ENCODE results near the gene ATF7IP2.
"Not testable (repeated sequence)": the region's sequence is repeated elsewhere in the genome, so short reads cannot be mapped to it uniquely, and the experiment has no call there.

ATF7IP2 gene

DNA sequence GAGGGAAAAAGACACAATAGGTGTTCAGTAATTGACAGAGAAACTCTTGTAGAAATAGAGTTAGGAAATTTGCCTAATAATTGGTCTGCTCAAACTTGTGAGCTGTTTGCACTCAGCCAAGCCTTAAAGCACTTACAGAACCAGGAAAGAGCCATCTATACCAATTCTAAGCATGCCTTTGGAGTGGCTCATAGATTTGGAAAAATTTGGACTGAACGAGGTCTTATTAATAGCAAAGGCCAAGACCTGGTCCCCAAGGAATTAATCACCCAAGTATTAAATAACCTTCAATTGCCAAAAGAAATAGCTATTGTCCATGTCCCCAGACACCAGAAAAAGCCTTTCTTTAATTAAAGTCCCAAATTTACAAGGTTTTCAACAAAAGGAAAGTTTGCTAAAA lies 104.3 kb downstream of the ATF7IP2 start:
- Histone ChIP-seq H3K9me3 (ENCODE audit: control insufficient read depth in 1 of 2, low read length in 2 of 2) (peaks cover 19 to 21% of the 10 kb centered on the region in 2 donors), H3K9ac (ENCODE audit: low read depth in 1 of 2, low read length in 2 of 2) (no peak overlapping the region), H3K4me3 (ENCODE audit: low read depth in 1 of 2, low read length in 2 of 2) (no peak overlapping the region), H3K27ac (ENCODE audit: low read depth, low read length) (no peak overlapping the region), H3K36me3 (ENCODE audit: control insufficient read depth in 1 of 2, insufficient read depth in 2 of 2, low read length in 2 of 2) (peaks cover 0 to 5% of the 10 kb centered on the region in 2 donors), H3K27me3 (ENCODE audit: control insufficient read depth in 1 of 2, insufficient read depth in 2 of 2, low read length in 2 of 2) (no peaks in the 10 kb centered on the region), H3K4me1 (ENCODE audit: control insufficient read depth in 1 of 2, insufficient read depth in 2 of 2, low read length in 2 of 2) (no peaks in the 10 kb centered on the region)

DNA sequence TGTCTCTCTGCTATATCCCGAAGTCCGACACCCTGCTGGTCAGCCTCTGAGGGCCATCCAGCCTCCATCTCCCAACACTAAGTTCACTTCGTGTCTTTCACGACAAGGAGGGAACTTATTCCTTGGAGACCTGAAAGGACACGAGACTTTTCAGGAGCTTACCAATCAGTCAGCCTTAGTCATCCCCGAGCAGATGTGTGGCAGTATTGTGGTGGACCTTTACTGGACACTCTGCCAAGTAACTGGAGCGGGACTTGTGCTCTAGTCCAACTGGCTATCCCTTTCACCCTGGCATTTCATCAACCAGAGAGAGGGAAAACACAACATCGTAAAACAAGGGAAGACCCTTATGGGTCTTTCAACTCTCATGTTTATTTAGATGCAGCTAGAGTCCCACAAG lies 107.4 kb downstream of the ATF7IP2 start:
- no peaks in the 10 kb centered on the region for H3K4me1 ChIP-seq (ENCODE audit: control insufficient read depth in 1 of 2, insufficient read depth in 2 of 2, low read length in 2 of 2)
- H3K27me3 ChIP-seq (ENCODE audit: control insufficient read depth in 1 of 2, insufficient read depth in 2 of 2, low read length in 2 of 2) = no peaks in the 10 kb centered on the region
- H3K27ac ChIP-seq (ENCODE audit: low read depth, low read length) = no peak overlapping the region
- H3K9ac ChIP-seq (ENCODE audit: low read depth in 1 of 2, low read length in 2 of 2) = no peak overlapping the region
- peaks cover 9 to 10% of the 10 kb centered on the region in 2 donors for H3K9me3 ChIP-seq (ENCODE audit: control insufficient read depth in 1 of 2, low read length in 2 of 2)
- H3K36me3 ChIP-seq (ENCODE audit: control insufficient read depth in 1 of 2, insufficient read depth in 2 of 2, low read length in 2 of 2) = no peaks in the 10 kb centered on the region
- H3K4me3 ChIP-seq (ENCODE audit: low read depth in 1 of 2, low read length in 2 of 2) = no peak overlapping the region

DNA sequence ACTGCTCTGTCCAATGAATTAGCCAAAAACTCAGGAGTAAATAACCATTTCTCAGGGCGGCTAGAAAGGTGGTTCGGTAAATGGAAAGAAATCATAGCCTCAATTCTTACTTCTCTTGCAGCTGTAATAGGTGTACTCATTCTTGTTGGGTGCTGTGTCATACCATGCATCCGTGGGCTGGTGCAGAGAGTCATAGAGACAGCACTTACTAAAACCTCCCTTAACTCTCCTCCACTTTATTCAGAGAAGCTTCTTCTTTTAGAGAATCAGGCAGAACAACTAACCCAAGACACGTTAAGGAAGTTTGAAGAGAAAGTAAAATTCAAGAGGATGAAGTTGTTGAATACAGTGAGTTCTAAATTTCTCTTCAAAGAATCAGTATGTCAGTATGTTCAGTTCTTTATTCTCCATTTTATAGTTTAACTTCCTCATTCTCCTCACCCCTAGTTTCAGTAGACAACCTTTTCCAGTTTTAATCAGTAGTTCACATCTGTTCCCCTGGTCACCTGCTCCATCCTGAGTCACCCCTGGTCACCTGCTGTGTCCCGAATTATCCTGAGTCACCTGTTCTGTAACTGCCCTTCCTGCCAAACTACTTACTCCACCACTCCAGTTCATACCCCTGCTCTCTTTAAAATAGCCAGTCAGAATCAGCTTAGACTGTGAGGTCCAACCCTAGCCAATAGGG lies 108.6 kb downstream of the ATF7IP2 start:
- H3K27ac ChIP-seq (ENCODE audit: low read depth, low read length) = no peak overlapping the region
- no peak overlapping the region for H3K9ac ChIP-seq (ENCODE audit: low read depth in 1 of 2, low read length in 2 of 2)
- no peaks in the 10 kb centered on the region for H3K36me3 ChIP-seq (ENCODE audit: control insufficient read depth in 1 of 2, insufficient read depth in 2 of 2, low read length in 2 of 2)
- no peaks in the 10 kb centered on the region for H3K4me1 ChIP-seq (ENCODE audit: control insufficient read depth in 1 of 2, insufficient read depth in 2 of 2, low read length in 2 of 2)
- peaks cover 9 to 10% of the 10 kb centered on the region in 2 donors for H3K9me3 ChIP-seq (ENCODE audit: control insufficient read depth in 1 of 2, low read length in 2 of 2)
- no peaks in the 10 kb centered on the region for H3K27me3 ChIP-seq (ENCODE audit: control insufficient read depth in 1 of 2, insufficient read depth in 2 of 2, low read length in 2 of 2)
- H3K4me3 ChIP-seq (ENCODE audit: low read depth in 1 of 2, low read length in 2 of 2) = no peak overlapping the region

DNA sequence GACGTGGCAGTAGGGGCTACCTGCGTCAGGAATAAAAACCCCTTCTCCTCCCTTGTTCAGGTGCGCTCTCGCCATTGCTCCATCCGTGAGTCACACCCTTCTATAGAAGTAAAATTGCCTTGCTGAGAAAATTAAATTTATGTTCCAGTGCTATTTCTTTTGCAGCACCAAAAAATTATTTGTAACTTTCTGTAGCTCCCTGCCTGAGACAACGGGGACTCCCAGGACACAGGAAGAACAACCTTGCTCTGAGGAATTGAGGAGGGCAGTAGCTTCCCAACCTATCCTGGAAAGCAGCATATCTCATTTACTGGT lies 109.1 kb downstream of the ATF7IP2 start:
- no peaks in the 10 kb centered on the region for H3K27me3 ChIP-seq (ENCODE audit: control insufficient read depth in 1 of 2, insufficient read depth in 2 of 2, low read length in 2 of 2)
- no peaks in the 10 kb centered on the region for H3K36me3 ChIP-seq (ENCODE audit: control insufficient read depth in 1 of 2, insufficient read depth in 2 of 2, low read length in 2 of 2)
- H3K4me1 ChIP-seq (ENCODE audit: control insufficient read depth in 1 of 2, insufficient read depth in 2 of 2, low read length in 2 of 2) = no peaks in the 10 kb centered on the region

DNA sequence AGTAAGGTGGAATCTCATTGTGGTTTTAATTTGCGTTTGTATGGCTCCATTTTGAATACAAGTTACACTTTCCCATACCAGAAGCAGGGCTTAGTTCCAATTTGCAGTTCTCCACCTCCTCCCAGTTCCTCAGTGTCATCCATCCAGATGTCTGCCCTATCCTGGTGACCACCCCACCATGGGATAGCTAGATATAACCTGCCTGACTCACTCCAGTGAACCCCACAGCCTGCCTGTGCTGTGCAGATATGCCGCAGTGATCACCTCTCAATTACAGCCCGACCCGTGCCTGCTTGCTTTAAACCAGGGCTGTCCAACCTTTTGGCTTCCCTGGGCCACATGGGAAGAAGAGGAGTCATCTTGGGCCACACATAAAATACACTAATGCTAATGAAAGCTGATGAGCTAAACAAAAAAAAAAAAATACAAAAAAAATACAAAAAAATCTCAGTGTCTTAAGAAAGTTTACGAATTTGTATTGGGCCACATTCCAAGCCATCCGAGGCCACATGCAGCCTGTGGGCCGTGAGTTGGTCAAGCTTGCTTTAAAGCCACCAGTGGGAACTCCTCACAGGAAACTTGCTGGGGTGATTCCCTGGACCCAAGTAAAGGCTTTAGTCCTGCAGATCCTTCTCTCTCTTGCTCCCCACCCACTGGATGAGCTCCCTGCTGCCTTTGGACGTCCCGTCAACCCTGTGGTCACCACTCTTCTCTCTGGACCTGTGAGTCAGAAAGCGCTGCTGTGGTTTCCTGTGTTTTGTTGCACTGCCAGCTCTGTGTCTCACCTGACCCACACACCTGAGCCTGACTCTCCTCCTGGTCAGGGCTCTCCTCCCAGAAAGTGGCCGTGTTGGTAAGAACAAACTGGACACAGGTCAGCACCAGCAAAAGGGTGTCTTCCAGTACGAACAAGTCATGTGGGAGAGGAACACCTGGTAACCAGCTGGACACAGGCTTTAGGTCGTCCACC lies 111.6 kb downstream of the ATF7IP2 start:
- H3K27ac ChIP-seq (ENCODE audit: low read depth, low read length) = no peak overlapping the region
- no peak overlapping the region for H3K9ac ChIP-seq (ENCODE audit: low read depth in 1 of 2, low read length in 2 of 2)
- no peaks in the 10 kb centered on the region for H3K27me3 ChIP-seq (ENCODE audit: control insufficient read depth in 1 of 2, insufficient read depth in 2 of 2, low read length in 2 of 2)
- H3K4me1 ChIP-seq (ENCODE audit: control insufficient read depth in 1 of 2, insufficient read depth in 2 of 2, low read length in 2 of 2) = no peaks in the 10 kb centered on the region
- H3K9me3 ChIP-seq (ENCODE audit: control insufficient read depth in 1 of 2, low read length in 2 of 2) = peaks cover 9 to 10% of the 10 kb centered on the region in 2 donors
- H3K36me3 ChIP-seq (ENCODE audit: control insufficient read depth in 1 of 2, insufficient read depth in 2 of 2, low read length in 2 of 2) = no peaks in the 10 kb centered on the region
- H3K4me3 ChIP-seq (ENCODE audit: low read depth in 1 of 2, low read length in 2 of 2) = no peak overlapping the region

More for the DNA sequence above, 109.1 kb downstream of the ATF7IP2 start:
- no peak overlapping the region for H3K9ac ChIP-seq (ENCODE audit: low read depth in 1 of 2, low read length in 2 of 2)
- H3K4me3 ChIP-seq (ENCODE audit: low read depth in 1 of 2, low read length in 2 of 2) = no peak overlapping the region
- no peak overlapping the region for H3K27ac ChIP-seq (ENCODE audit: low read depth, low read length)
- peaks cover 9 to 10% of the 10 kb centered on the region in 2 donors for H3K9me3 ChIP-seq (ENCODE audit: control insufficient read depth in 1 of 2, low read length in 2 of 2)

DNA sequence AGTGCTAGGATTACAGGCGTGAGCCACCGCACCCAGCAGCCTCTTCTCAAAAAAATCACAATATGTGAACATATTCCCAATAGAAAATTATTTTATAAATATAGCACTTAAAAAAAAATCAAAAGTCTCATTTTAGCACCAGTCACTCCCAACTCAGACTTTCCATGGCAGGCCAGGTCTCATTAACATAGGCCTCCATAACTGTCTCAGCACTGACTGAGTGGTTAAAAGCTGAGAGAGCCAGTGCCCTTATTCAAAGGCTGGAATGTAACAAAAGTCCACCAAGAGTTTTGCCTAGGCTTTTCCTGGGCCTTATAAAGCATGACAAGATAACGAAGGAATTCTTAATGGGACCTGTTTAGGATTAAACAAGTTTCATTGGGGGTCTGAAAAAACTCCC lies 114.7 kb downstream of the ATF7IP2 start:
- H3K27me3 ChIP-seq (ENCODE audit: control insufficient read depth in 1 of 2, insufficient read depth in 2 of 2, low read length in 2 of 2) = no peaks in the 10 kb centered on the region
- no peaks in the 10 kb centered on the region for H3K36me3 ChIP-seq (ENCODE audit: control insufficient read depth in 1 of 2, insufficient read depth in 2 of 2, low read length in 2 of 2)
- H3K9ac ChIP-seq (ENCODE audit: low read depth in 1 of 2, low read length in 2 of 2) = no peak overlapping the region
- H3K4me3 ChIP-seq (ENCODE audit: low read depth in 1 of 2, low read length in 2 of 2) = no peak overlapping the region
- no peaks in the 10 kb centered on the region for H3K4me1 ChIP-seq (ENCODE audit: control insufficient read depth in 1 of 2, insufficient read depth in 2 of 2, low read length in 2 of 2)
- H3K9me3 ChIP-seq (ENCODE audit: control insufficient read depth in 1 of 2, low read length in 2 of 2) = peaks cover 0 to 3% of the 10 kb centered on the region in 2 donors
- no peak overlapping the region for H3K27ac ChIP-seq (ENCODE audit: low read depth, low read length)

DNA sequence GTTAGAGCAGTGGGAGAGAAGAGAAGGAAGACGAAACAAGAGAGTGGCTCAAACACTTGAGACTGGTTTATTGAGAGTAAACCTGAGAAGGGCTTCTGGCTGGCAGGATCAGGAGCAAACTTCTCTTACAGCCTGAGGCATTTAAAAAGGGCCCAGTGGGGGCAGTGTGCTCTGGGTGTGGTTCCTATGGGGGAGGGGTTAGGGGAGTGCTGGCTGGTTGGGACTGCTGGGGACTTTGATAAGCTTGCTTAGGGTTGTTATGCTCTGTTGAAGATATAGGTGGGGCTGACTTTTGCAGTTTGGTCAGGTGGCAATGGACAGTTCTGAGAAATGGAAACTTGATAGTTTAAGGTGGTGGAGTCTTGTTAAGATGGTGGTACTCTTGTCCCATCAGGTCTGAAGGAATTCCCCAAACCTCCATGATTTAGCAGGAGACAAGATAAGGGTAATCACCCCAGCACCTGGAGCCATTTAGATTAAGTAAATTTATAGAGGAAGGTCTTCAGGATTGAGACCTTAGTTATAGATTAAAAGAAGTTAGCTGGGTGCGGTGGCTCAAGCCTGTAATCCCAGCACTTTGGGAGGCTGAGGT lies 115.3 kb downstream of the ATF7IP2 start:
- no peaks in the 10 kb centered on the region for H3K4me1 ChIP-seq (ENCODE audit: control insufficient read depth in 1 of 2, insufficient read depth in 2 of 2, low read length in 2 of 2)

DNA sequence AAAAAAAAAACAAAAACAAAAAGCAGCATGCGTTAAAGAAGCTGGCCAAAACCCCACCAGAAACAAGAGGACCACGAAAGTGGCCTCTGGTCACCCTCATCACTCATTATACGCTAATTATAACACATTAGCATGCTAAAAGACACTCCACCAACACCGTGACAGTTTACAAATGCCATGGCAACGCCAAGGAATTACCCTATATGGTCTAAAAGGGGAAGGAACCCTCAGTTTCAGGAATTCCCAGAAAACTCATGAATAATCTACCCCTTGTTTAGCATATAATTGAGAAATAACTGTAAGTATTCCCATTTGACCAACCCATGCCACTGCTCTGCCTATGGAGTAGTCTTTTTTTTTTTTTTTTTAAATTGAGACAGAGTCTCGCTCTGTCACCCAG lies 116.9 kb downstream of the ATF7IP2 start:
- H3K9ac ChIP-seq (ENCODE audit: low read depth in 1 of 2, low read length in 2 of 2) = no peak overlapping the region
- H3K4me1 ChIP-seq (ENCODE audit: control insufficient read depth in 1 of 2, insufficient read depth in 2 of 2, low read length in 2 of 2) = no peaks in the 10 kb centered on the region
- no peak overlapping the region for H3K4me3 ChIP-seq (ENCODE audit: low read depth in 1 of 2, low read length in 2 of 2)

More for the DNA sequence above, 115.3 kb downstream of the ATF7IP2 start:
- H3K27ac ChIP-seq (ENCODE audit: low read depth, low read length) = no peak overlapping the region
- no peak overlapping the region for H3K4me3 ChIP-seq (ENCODE audit: low read depth in 1 of 2, low read length in 2 of 2)
- H3K27me3 ChIP-seq (ENCODE audit: control insufficient read depth in 1 of 2, insufficient read depth in 2 of 2, low read length in 2 of 2) = no peaks in the 10 kb centered on the region
- no peaks in the 10 kb centered on the region for H3K36me3 ChIP-seq (ENCODE audit: control insufficient read depth in 1 of 2, insufficient read depth in 2 of 2, low read length in 2 of 2)
- no peak overlapping the region for H3K9ac ChIP-seq (ENCODE audit: low read depth in 1 of 2, low read length in 2 of 2)
- peaks cover 0 to 3% of the 10 kb centered on the region in 2 donors for H3K9me3 ChIP-seq (ENCODE audit: control insufficient read depth in 1 of 2, low read length in 2 of 2)

DNA sequence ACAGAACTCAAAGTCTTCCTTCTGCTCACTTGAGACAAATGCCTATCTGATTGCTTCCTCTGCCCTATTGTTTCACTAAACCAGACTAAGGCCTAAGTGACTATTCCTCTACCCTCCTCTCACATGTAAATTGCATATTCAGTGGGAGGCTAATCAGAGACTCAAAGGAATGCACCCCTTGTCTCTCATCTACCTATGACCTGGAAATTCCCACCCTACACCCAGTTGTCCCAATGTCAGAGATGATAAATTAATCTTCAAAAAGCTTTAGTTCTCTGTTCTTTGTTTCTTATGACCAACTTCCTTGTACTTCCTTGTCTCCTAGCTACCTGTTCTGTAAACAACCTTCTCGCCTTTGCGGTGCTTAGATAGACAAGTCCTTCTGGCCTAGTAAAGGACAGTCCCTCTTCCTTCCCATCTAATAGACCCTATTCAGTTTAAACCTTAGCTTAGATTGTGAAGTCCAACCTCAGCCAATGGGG lies 118.6 kb downstream of the ATF7IP2 start:
- H3K27ac ChIP-seq (ENCODE audit: low read depth, low read length) = no peak overlapping the region
- H3K4me1 ChIP-seq (ENCODE audit: control insufficient read depth in 1 of 2, insufficient read depth in 2 of 2, low read length in 2 of 2) = peaks cover 0 to 3% of the 10 kb centered on the region in 2 donors
- no peak overlapping the region for H3K9ac ChIP-seq (ENCODE audit: low read depth in 1 of 2, low read length in 2 of 2)
- H3K4me3 ChIP-seq (ENCODE audit: low read depth in 1 of 2, low read length in 2 of 2) = no peak overlapping the region
- H3K36me3 ChIP-seq (ENCODE audit: control insufficient read depth in 1 of 2, insufficient read depth in 2 of 2, low read length in 2 of 2) = no peaks in the 10 kb centered on the region
- no peaks in the 10 kb centered on the region for H3K27me3 ChIP-seq (ENCODE audit: control insufficient read depth in 1 of 2, insufficient read depth in 2 of 2, low read length in 2 of 2)
- H3K9me3 ChIP-seq (ENCODE audit: control insufficient read depth in 1 of 2, low read length in 2 of 2) = peaks cover 0 to 3% of the 10 kb centered on the region in 2 donors

More for the DNA sequence above, 116.9 kb downstream of the ATF7IP2 start:
- no peak overlapping the region for H3K27ac ChIP-seq (ENCODE audit: low read depth, low read length)
- peaks cover 0 to 3% of the 10 kb centered on the region in 2 donors for H3K9me3 ChIP-seq (ENCODE audit: control insufficient read depth in 1 of 2, low read length in 2 of 2)
- no peaks in the 10 kb centered on the region for H3K36me3 ChIP-seq (ENCODE audit: control insufficient read depth in 1 of 2, insufficient read depth in 2 of 2, low read length in 2 of 2)
- no peaks in the 10 kb centered on the region for H3K27me3 ChIP-seq (ENCODE audit: control insufficient read depth in 1 of 2, insufficient read depth in 2 of 2, low read length in 2 of 2)

DNA sequence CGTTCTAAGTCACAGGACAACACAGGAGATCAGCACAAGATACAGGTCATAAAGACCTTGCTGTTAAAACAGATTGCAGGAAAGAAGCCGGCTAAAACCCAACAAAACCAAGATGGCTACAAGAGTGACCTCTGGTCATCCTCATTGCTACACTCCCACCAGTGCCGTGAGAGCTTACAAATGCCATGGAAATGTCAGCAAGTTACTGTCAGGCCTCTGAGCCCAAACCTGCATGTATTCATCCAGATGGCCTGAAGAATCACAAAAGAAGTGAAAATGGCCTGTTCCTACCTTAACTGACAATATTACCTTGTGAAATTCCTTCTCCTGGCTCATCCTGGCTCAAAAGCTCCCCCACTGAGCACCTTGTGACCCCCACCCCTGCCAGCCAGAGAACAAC lies 119.4 kb downstream of the ATF7IP2 start:
- not testable (repeated sequence) for H3K9ac ChIP-seq (ENCODE audit: low read depth in 1 of 2, low read length in 2 of 2); H3K36me3 ChIP-seq (ENCODE audit: control insufficient read depth in 1 of 2, insufficient read depth in 2 of 2, low read length in 2 of 2); H3K4me1 ChIP-seq (ENCODE audit: control insufficient read depth in 1 of 2, insufficient read depth in 2 of 2, low read length in 2 of 2); H3K4me3 ChIP-seq (ENCODE audit: low read depth in 1 of 2, low read length in 2 of 2); H3K27me3 ChIP-seq (ENCODE audit: control insufficient read depth in 1 of 2, insufficient read depth in 2 of 2, low read length in 2 of 2); H3K9me3 ChIP-seq (ENCODE audit: control insufficient read depth in 1 of 2, low read length in 2 of 2); H3K27ac ChIP-seq (ENCODE audit: low read depth, low read length)

Data from duodenal mucosa (tissue), 2 donors.